ENCODE results near the gene DOCK4.

DNA sequence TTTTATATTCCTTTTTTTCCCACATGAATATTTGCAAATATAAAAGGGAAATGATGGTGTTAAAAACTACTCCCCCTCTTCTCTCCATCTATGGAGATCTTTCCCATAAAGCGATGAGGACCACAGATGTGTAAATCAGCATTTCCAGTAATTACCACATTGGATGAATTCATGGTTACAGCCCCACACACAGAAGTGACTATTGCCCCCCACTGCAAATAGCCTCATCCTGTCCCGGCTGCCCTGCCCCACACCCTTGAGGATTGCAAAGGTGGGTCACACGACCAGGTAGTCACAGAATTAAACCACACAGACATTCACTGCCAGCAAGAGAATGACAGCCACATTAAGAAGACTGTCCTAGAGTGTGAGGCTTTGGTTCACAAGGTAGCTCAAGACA, 145.1 kb downstream of the DOCK4 start:
- TF ChIP-seq CEBPB (IDR thresholded peaks at IDR 0.05) (no peak), EGR1 (IDR thresholded peaks at IDR 0.05) (no peak), YY1 (IDR thresholded peaks at IDR 0.05; ENCODE audit: low read depth) (no peak), EP300 (IDR thresholded peaks at IDR 0.05; ENCODE audit: borderline replicate concordance) (no peak), NFIC (IDR thresholded peaks at IDR 0.05) (no peak), RAD21 (IDR thresholded peaks at IDR 0.05; ENCODE audit: low read depth) (no peak), CREB1 (IDR thresholded peaks at IDR 0.05; ENCODE audit: low read depth) (no peak)
